Astrocyte (in vitro differentiated cells and primary cell): ENCODE data around the gene ZKSCAN3. TPM values are rescaled to one million over a fixed set of nuclear protein-coding genes. Genes with fewer than 3 reads are reported as not detected.

Source experiments
- DNase-seq: peaks from one replicate; pipeline ENCODE4 v3.0.0-alpha.2; 2010; ENCODE audit warnings: low read depth
- FAIRE-seq: peaks from 2 replicates; lab custom pipeline; 2011; peaks lifted over from hg19 to GRCh38; lab: Jason Lieb, UNC
- H2AFZ ChIP-seq: 2 replicates; pipeline ENCODE4 v1.6.0; 2012; ENCODE audit warnings: low read depth, low read length, inconsistent platforms
- H3K27ac ChIP-seq: 2 replicates; pipeline ENCODE4 v1.5.1; 2011; ENCODE audit warnings: low read depth, low read length, inconsistent platforms
- H3K27me3 ChIP-seq: 2 replicates; pipeline ENCODE4 v1.6.0; 2011; ENCODE audit warnings: low read length, inconsistent platforms; ENCODE audit not compliant: insufficient read depth
- H3K36me3 ChIP-seq: 2 replicates; pipeline ENCODE4 v1.5.1; 2011; ENCODE audit warnings: low read length, inconsistent platforms; ENCODE audit not compliant: insufficient read depth
- H3K4me1 ChIP-seq: 2 replicates; pipeline ENCODE4 v1.5.1; 2011; ENCODE audit warnings: low read length, inconsistent platforms; ENCODE audit not compliant: insufficient read depth
- H3K4me2 ChIP-seq: 2 replicates; pipeline ENCODE4 v1.6.0; 2012; ENCODE audit warnings: low read length, inconsistent platforms
- H3K4me3 ChIP-seq: 2 replicates; pipeline ENCODE4 v1.5.1; 2011; ENCODE audit warnings: low read depth, mild to moderate bottlenecking, low read length, inconsistent platforms; ENCODE audit not compliant: insufficient read depth
- H3K79me2 ChIP-seq: 2 replicates; pipeline ENCODE4 v1.6.0; 2012; ENCODE audit warnings: mild to moderate bottlenecking, low read length, inconsistent platforms; ENCODE audit not compliant: insufficient read depth
- H3K9ac ChIP-seq: 2 replicates; pipeline ENCODE4 v1.6.0; 2012; ENCODE audit warnings: mild to moderate bottlenecking, low read length, inconsistent platforms
- H3K9me3 ChIP-seq: 2 replicates; pipeline ENCODE4 v1.5.1; 2012; ENCODE audit warnings: low read depth, mild to moderate bottlenecking, low read length, inconsistent platforms; ENCODE audit not compliant: insufficient read depth
- H4K20me1 ChIP-seq: 2 replicates; pipeline ENCODE4 v1.6.0; 2012; ENCODE audit warnings: low read length, inconsistent platforms; ENCODE audit not compliant: insufficient read depth
- H3K27ac Mint-ChIP-seq: one replicate; pipeline ENCODE4 v1.8.0; 2021; ENCODE audit warnings: mild to moderate bottlenecking, mixed read lengths; ENCODE audit not compliant: unreplicated experiment
- H3K27me3 Mint-ChIP-seq: one replicate; pipeline ENCODE4 v1.8.0; 2021; ENCODE audit warnings: low read depth, mixed read lengths; ENCODE audit not compliant: unreplicated experiment
- H3K36me3 Mint-ChIP-seq: one replicate; pipeline ENCODE4 v1.8.0; 2021; ENCODE audit warnings: low read depth, mixed read lengths; ENCODE audit not compliant: unreplicated experiment
- H3K4me1 Mint-ChIP-seq: one replicate; pipeline ENCODE4 v1.8.0; 2021; ENCODE audit warnings: low read depth, mixed read lengths; ENCODE audit not compliant: unreplicated experiment
- H3K4me3 Mint-ChIP-seq: one replicate; pipeline ENCODE4 v1.8.0; 2021; ENCODE audit warnings: mild to moderate bottlenecking, moderate library complexity, mixed read lengths; ENCODE audit not compliant: unreplicated experiment
- H3K9me3 Mint-ChIP-seq: one replicate; pipeline ENCODE4 v1.8.0; 2021; ENCODE audit warnings: mild to moderate bottlenecking, mixed read lengths; ENCODE audit not compliant: unreplicated experiment
- EZH2 ChIP-seq: IDR thresholded peaks from 2 replicates; pipeline ENCODE4 v1.6.1; 2012; ENCODE audit warnings: mild to moderate bottlenecking, low read length, inconsistent platforms; ENCODE audit not compliant: insufficient read depth
- total RNA-seq: library from RNA; stranded (reverse); gene quantifications from 2 replicates; pipeline ENCODE4 v1.2.1, GENCODE V29; 2021
- TF ChIP-seq, protein P1 (sequence below): IDR thresholded peaks from 2 replicates; pipeline ENCODE4 v1.5.1; 2011; ENCODE audit warnings: low read depth, mild to moderate bottlenecking, inconsistent platforms, low read length, moderate library complexity; ENCODE audit not compliant: insufficient read depth

The ZKSCAN3 gene
- total RNA-seq, 1 donor from 2014 or later: 8.0 TPM

DNA sequence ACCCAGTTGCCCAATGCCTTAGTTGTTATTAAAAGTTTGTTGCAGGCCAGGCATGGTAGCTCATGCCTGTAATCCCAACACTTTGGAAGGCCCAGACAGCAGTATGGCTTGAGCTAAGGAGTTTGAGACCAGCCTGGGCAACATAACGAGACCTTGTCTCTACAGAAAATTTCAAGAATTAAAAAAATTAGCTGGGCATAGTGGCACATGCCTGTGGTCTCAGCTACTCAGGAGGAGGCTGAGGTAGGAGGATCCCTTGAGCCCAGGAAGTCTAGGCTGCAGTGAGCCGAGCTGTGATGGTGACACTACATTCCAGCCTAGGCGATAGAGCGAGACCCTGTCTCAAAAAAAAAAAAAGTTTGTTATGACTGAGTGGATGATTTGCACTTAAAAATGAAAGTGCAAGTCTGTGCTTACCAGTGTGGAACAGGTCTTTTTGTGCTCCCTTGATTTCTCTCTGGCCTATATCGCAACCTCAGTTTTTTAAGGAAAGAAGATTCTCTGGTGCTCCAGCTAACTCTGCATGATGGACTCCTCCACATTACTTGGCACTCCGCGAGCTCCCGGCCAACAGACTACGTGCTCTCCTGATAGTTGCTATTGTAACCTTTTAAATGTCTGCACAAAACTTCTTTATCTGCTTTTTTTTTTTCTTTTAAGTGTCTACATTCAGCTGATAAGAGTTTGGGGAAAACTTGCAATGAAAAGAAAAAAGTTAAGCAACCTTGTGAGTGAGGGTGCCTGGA, 22.1 kb downstream of the ZKSCAN3 start:
- Mint-ChIP-seq H3K36me3 (peaks cover 10% of the 10 kb centered on the region), H3K27me3 (no peaks in the 10 kb centered on the region), H3K4me3 (no peak overlapping the region), H3K27ac (no peak overlapping the region), H3K4me1 (no peaks in the 10 kb centered on the region), H3K9me3 (peaks cover 3% of the 10 kb centered on the region)
- no peaks in the 10 kb centered on the region for H3K9me3 ChIP-seq
- H3K4me1 ChIP-seq: no peaks in the 10 kb centered on the region
- no peaks in the 10 kb centered on the region for H4K20me1 ChIP-seq
- TF ChIP-seq, protein P1, sequence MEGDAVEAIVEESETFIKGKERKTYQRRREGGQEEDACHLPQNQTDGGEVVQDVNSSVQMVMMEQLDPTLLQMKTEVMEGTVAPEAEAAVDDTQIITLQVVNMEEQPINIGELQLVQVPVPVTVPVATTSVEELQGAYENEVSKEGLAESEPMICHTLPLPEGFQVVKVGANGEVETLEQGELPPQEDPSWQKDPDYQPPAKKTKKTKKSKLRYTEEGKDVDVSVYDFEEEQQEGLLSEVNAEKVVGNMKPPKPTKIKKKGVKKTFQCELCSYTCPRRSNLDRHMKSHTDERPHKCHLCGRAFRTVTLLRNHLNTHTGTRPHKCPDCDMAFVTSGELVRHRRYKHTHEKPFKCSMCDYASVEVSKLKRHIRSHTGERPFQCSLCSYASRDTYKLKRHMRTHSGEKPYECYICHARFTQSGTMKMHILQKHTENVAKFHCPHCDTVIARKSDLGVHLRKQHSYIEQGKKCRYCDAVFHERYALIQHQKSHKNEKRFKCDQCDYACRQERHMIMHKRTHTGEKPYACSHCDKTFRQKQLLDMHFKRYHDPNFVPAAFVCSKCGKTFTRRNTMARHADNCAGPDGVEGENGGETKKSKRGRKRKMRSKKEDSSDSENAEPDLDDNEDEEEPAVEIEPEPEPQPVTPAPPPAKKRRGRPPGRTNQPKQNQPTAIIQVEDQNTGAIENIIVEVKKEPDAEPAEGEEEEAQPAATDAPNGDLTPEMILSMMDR: no peak
- no peak for TF ChIP-seq EZH2
- FAIRE-seq: no peak
- H3K4me2 ChIP-seq: no peak overlapping the region
- H3K27ac ChIP-seq: no peak overlapping the region
- H3K79me2 ChIP-seq: no peaks in the 10 kb centered on the region
- H3K4me3 ChIP-seq: no peak overlapping the region
- no peak for DNase-seq
- no peaks in the 10 kb centered on the region for H3K36me3 ChIP-seq
- H3K9ac ChIP-seq: no peak overlapping the region
- no peak overlapping the region for H2AFZ ChIP-seq
- no peaks in the 10 kb centered on the region for H3K27me3 ChIP-seq

DNA sequence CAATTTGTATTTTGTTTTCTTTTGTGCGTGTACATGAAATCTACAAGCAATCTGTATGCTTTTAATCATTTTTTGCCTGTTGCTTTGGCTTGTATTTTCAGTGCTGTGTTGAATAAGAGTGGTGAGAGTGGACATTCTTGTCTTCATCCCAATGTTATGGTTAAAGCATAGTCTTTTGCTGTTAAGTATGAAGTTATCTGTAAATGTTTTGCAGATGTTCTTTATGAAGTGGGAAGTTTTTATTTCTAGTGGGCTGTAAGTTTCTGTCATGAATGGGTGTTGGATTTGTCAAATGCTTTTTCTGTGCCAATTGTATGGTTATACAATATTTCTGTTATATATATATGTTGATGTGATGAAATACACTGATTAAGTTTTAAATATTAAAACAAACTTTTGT, 24.2 kb downstream of the ZKSCAN3 start:
- H3K9me3 ChIP-seq: no peaks in the 10 kb centered on the region
- no peak overlapping the region for H3K4me2 ChIP-seq
- H3K9ac ChIP-seq: no peak overlapping the region
- H3K27me3 ChIP-seq: no peaks in the 10 kb centered on the region
- H3K4me3 ChIP-seq: no peak overlapping the region
- no peak overlapping the region for H3K4me3 Mint-ChIP-seq
- H3K27ac ChIP-seq: no peak overlapping the region
- H3K9me3 Mint-ChIP-seq: no peaks in the 10 kb centered on the region
- H3K36me3 Mint-ChIP-seq: peaks cover 6% of the 10 kb centered on the region
- H3K36me3 ChIP-seq: peaks cover 4% of the 10 kb centered on the region
- H3K4me1 Mint-ChIP-seq: no peaks in the 10 kb centered on the region
- TF ChIP-seq, protein P1: no peak
- TF ChIP-seq EZH2: no peak
- no peak for FAIRE-seq
- no peaks in the 10 kb centered on the region for H3K79me2 ChIP-seq
- H2AFZ ChIP-seq: no peak overlapping the region
- H3K27me3 Mint-ChIP-seq: no peaks in the 10 kb centered on the region
- H4K20me1 ChIP-seq: no peaks in the 10 kb centered on the region
- no peaks in the 10 kb centered on the region for H3K4me1 ChIP-seq
- no peak overlapping the region for H3K27ac Mint-ChIP-seq
- DNase-seq: no peak

DNA sequence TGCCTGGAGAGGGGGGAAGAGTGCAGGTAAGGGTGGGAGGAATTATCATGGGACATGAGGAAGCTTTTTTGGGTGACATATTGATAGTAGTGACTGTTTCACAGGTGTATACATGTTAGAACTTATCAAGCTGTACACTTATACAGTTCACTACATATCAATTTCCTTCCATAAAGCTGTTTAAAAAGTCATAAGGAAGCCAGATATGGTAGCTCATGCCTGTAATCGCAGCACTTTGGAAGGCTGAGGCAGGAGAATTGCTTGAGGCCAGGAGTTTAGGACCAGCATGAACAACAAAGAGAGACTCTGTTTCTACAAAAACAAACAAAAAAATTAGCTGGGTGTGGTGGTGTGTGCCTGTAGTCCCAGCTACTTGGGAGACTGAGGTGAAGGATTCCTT, 28.1 kb downstream of the ZKSCAN3 start:
- H3K9me3 Mint-ChIP-seq: peaks cover 3% of the 10 kb centered on the region
- peaks cover 6% of the 10 kb centered on the region for H3K4me1 Mint-ChIP-seq
- peaks cover 22% of the 10 kb centered on the region for H3K36me3 Mint-ChIP-seq
- Histone ChIP-seq H2AFZ (no peak overlapping the region), H3K4me2 (no peak overlapping the region), H4K20me1 (no peaks in the 10 kb centered on the region), H3K9ac (no peak overlapping the region), H3K4me3 (no peak overlapping the region), H3K79me2 (peaks cover 2% of the 10 kb centered on the region), H3K9me3 (no peaks in the 10 kb centered on the region), H3K36me3 (peaks cover 18% of the 10 kb centered on the region), H3K4me1 (no peaks in the 10 kb centered on the region), H3K27me3 (no peaks in the 10 kb centered on the region), H3K27ac (no peak overlapping the region)
- TF ChIP-seq, protein P1: no peak
- TF ChIP-seq EZH2: no peak
- DNase-seq (no peak), FAIRE-seq (no peak)
- H3K4me3 Mint-ChIP-seq: no peak overlapping the region
- H3K27ac Mint-ChIP-seq: no peak overlapping the region
- H3K27me3 Mint-ChIP-seq: no peaks in the 10 kb centered on the region
